Superior temporal gyrus (tissue), 1 donor: ENCODE measurements around the gene ANKZF1.

ENCODE experiments used
- DNase-seq: peaks from one replicate; pipeline ENCODE4 v3.0.0-alpha.2; 2016; ENCODE audit errors: extremely low spot score

ANKZF1 gene

DNA sequence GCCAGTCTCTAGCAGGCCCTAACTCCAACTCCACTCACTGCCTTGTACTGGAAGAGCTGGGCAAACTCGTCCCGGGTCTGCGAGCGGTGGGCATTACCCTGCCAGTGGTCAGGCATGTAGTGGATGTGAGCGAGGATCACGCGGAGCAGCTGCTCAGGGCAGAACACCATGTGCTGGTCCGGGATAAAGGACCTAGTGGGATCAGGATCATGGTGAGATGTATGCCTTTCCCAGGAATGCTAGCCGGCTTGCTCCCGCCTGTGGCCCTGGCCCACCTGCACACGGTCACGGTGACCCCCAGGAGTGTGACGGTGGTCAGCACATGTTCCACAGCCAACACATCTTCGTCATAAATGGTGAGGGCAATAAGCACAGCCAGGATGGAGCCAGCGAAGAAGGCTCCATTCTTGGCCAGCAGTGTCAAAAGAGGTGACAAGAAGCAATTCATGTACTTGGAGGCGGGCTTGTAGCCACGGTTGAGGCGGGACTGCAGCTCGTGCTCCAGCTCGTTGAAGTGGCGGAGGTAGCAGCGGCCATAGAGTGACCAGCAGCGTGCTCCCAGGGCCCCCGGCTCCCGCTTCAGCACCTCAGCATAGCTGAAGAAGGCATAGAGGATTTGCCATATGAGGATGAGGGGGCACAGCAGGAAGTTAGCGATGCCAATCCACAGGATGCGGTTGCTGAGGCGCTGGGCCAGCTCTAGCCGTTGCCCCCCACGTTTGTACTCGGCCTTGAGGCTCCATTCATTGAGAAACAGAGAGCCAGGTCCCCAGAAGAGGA is 5.6 kb upstream of the ANKZF1 start:
- DNase-seq, result no peak

DNA sequence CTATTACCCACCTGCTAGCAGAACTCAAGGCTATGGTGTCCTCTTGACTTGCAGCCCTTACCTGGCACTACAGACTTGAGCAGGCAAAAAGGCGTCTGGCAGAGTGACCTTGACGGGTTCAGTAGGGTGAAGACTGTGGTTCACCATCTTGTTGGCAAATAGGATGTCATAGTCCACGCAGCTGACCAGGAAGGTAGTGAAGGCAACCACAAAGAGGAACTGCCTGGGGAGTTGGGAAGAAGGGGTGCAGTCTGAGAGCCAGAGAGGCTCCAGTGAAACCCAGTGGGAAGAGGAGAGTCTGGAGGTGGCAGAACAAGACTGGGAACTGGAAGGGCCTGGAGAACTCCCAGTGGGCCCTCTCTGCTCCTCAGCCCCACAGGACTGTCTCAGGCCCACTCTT is 4.3 kb upstream of the ANKZF1 start:
- no peak for DNase-seq

GRCh38 chr2:219228041-219228910 is 1.3 kb upstream of the ANKZF1 start:
- DNase-seq, result no peak

- no peak for DNase-seq
These were observed 698 bp upstream of the ANKZF1 start for GRCh38 chr2:219228911-219229304.

- DNase-seq, result no peak
These were observed 494 bp downstream of the ANKZF1 start for GRCh38 chr2:219230059-219230540.

- no peak for DNase-seq
These were observed 4.7 kb downstream of the ANKZF1 start for GRCh38 chr2:219234331-219234730.

DNA sequence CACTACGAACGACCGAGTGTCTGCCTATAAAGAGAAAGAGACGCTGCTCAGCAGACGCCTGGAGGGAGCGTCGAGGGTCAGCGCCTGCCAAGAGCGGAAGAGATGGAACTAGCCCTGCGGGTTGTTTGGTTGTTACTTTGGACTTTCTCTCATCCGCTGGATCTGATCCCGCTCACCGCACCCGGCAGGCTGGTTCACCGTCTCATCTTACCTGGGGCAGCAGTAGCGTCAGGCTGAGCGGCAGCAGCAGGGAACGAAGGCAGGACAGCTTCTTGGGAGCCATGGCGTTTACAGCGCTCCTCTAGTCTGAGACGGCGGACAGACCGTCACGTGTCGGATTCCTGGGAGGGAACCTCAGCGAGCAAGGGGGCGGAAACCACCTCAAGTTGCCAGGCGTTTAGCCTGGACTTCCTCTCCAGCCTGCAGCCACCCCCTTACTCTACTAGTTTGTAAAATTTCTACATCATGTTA is 13.7 kb downstream of the ANKZF1 start:
- DNase-seq, result no peak

DNA sequence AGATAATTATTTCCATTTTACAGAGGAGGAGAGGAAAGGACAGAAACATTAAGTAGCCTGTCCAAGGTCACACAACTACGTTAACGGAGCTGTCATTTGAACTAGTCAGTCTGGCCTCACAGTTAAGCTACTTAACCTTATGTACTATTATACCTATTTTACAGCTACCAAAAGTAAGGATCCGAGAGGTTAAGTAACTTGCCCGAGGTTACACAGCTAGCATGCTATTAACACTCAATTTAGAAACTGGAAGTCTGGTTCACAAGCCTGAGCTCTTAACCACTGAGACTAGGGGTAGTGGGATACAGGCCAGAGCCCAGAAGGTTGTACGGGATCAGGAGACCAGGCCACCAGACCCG is 15.2 kb downstream of the ANKZF1 start:
- no peak for DNase-seq

DNA sequence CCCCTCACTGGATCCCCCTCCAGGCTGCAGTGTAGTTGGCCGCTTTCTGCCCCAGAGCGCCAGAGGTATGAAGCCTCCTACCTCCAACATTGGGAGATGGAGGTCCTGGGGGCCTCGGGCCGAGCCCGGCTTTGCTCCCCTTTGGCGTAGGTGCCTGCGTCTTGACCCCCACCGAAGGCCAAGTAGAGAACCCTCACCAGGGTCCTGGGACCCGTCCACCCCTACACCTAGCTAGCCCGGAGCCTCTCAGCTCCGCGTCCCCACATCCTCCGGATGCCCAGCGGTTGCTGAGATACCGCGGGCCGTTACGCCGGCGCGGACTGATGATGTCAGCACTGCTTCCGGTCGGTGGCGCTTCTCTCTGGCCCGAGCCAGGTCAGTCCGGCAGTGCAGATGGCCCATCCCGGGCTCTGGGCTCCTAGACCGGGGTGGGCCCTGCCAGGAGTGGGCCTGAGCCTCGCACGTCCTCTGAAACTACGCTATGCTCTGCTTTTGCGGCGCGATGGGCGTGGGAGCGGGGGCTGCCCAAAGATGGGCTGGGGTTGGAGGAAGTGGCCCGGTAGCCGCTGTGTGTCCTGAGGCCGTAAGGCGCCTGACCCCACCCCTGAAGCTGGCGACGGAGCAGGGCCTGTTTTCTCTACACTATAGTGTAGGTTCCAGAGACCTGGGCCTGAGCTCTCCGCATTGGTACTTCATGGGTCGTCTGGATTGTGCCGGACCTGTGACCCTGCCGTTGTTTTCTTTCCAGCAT is 15.7 kb downstream of the ANKZF1 start, which contains the start of the genes GLB1L and STK16:
Gene GLB1L (minus strand): TSS at position 297 of the 751 bp plus-strand sequence. CDS start 1,871 bp downstream, outside the sequence.
Gene STK16 (plus strand): TSS at position 332 of the 751 bp plus-strand sequence. CDS start 521 bp downstream, outside the sequence.
- DNase-seq, result peak; percentile 97

DNA sequence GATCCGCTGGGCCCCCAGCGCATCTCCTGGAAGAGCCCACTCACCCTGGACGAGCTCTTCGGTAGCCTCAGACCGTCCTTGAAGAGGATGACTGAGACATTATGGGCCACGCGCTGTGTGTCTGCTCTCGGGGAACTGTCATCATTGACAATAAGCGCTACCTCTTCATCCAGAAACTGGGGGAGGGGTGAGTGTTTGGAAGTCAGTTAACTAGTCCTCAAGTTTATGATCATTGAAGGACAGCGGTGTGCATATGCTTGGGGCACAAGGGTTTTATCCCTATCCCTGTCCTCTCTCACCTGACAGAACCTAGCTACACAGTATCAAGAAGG is 16.3 kb downstream of the ANKZF1 start:
- DNase-seq, result no peak

DNA sequence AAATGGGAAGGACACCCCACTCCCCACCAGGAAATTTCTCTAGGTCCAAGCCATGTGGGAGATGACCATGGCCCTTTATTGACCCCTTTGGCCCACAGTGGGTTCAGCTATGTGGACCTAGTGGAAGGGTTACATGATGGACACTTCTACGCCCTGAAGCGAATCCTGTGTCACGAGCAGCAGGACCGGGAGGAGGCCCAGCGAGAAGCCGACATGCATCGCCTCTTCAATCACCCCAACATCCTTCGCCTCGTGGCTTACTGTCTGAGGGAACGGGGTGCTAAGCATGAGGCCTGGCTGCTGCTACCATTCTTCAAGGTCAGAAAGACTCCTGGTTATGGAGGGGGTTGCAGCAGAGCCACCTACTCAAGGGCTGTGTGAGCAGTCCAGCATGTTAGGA is 17.0 kb downstream of the ANKZF1 start:
- DNase-seq, result no peak

GRCh38 chr2:219247678-219248642 is 18.4 kb downstream of the ANKZF1 start:
- DNase-seq, result no peak

DNA sequence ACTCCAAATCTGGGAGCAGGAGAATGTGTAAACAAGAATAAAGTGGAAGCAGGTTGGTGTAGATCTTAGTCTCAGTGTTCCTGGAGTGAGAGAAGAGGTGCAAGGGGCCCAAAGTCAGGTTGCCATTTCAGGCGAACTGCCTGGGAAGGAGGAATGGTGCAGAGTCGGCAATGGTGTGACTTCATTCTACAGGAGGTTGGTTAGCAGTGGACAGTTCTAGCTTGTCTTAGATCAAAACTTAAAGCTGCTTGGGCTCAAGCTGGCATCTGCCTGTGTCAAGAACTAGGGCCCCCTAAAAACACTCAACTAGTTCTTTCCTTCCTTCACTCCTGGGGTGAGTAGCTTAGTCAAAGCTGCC is 19.2 kb downstream of the ANKZF1 start:
- DNase-seq, result no peak

- DNase-seq, result peak; percentile 68
These were observed 19.8 kb downstream of the ANKZF1 start for GRCh38 chr2:219249203-219249980.

DNA sequence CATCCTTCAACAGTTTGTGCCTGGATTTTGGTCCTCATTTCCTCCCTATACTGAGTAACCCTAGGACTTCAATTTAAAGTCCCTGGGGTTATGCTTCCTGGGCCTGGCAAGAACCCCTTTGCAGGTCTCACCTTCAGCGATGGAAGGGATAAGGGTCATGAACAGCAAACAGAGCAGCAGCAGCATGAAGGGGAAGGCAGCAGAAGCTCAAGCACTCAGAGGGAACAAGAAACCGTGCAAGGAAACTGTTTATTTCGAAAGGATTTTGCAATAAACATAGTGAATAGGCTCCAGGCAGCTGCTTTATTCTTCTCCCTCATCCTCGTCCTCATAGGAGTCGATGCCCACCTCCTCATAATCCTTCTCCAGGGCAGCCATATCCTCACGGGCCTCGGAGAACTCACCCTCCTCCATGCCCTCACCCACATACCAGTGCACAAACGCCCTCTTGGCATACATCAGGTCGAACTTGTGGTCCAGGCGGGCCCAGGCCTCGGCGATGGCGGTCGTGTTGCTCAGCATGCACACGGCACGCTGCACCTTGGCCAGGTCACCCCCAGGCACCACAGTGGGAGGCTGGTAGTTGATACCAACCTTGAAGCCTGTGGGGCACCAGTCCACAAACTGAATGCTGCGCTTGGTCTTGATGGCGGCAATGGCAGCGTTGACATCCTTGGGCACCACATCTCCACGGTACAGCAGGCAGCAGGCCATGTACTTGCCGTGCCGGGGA is 20.6 kb downstream of the ANKZF1 start:
- no peak for DNase-seq

DNA sequence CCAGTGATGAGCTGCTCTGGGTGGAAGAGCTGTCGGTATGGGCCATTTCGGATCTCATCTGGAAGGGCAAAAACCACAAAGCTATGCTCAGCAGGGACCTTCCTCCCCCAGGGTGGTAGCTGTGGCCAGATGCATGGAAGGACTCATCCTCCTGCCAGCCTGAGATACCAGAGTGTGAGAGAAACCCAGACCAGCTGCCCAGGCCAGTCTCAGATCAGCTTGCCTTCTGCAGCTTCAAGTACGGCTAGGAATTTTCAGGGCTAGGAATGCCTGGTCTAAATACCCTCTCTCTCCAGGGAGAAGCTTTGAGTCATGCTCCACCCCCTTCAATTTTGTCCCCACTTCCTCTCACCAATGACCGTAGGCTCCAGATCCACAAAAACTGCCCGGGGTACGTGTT is 22.1 kb downstream of the ANKZF1 start:
- DNase-seq, result no peak

DNA sequence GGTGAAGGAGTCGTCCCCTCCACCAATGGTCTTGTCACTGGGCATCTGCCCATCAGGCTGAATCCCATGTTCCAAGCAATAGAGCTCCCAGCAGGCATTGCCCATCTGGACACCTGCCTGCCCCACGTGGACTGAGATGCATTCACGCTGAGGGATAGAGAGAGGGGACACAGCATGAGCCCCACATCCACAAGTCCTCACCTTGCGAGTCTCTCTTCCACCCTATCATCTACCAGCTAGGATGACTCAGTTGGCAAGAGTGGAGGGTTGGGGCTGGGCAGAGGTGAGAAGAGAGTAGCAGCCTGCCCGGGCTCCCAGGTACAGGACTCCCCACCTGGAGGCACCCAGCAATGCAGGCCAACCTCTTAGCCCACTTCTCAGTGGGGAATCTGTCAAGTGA is 22.5 kb downstream of the ANKZF1 start:
- DNase-seq, result no peak

DNA sequence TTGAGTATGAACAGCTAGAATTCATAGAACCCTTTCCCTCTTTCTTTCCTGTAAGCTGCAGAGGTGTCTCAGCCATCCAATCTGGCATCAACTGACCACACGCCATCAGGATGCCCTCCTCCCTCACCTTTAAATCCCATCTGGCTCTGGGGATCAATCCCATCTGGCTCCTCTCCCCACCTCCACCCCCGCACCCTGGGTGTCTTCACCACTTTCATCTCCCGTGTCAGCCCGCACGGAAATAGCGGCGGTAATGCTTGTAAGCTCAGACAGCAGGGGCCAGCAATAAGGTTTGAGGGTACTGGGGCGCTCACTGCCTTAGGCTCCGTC is 22.9 kb downstream of the ANKZF1 start:
- DNase-seq, result no peak
